ENCODE data around the gene UBR7.
"Not testable (repeated sequence)": the region's sequence is repeated elsewhere in the genome, so short reads cannot be mapped to it uniquely, and the experiment has no call there.

GRCh38 chr14:93158349-93158748, 48.7 kb upstream of the UBR7 start:
- not testable (repeated sequence) for TF ChIP-seq EZH2 (IDR thresholded peaks at IDR 0.05; ENCODE audit: insufficient read depth, low read length)
- TF ChIP-seq, protein P1, sequence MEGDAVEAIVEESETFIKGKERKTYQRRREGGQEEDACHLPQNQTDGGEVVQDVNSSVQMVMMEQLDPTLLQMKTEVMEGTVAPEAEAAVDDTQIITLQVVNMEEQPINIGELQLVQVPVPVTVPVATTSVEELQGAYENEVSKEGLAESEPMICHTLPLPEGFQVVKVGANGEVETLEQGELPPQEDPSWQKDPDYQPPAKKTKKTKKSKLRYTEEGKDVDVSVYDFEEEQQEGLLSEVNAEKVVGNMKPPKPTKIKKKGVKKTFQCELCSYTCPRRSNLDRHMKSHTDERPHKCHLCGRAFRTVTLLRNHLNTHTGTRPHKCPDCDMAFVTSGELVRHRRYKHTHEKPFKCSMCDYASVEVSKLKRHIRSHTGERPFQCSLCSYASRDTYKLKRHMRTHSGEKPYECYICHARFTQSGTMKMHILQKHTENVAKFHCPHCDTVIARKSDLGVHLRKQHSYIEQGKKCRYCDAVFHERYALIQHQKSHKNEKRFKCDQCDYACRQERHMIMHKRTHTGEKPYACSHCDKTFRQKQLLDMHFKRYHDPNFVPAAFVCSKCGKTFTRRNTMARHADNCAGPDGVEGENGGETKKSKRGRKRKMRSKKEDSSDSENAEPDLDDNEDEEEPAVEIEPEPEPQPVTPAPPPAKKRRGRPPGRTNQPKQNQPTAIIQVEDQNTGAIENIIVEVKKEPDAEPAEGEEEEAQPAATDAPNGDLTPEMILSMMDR (IDR thresholded peaks at IDR 0.05; ENCODE audit: insufficient read depth, low read depth, low read length): not testable (repeated sequence)
